H1 (cell line): Measurements from ENCODE around the gene RHOT1. TPM values are rescaled to one million over a fixed set of nuclear protein-coding genes. Genes with fewer than 3 reads are reported as not detected.
A peak's percentile ranks its signal among the peaks of the same experiment; 100 is the strongest.

ENCODE experiments used
- CTCF ChIA-PET: fragments of 300-600 bp; sonication (Branson Sonifier 250); formaldehyde crosslinking; loops from one replicate; lab custom pipeline; 2021; ENCODE audit not compliant: partially characterized antibody; lab: Charles Lee
- POLR2A ChIA-PET: fragments of 300-600 bp; sonication (Branson Sonifier 250); formaldehyde crosslinking; loops from one replicate; lab custom pipeline; 2021; ENCODE audit warnings: inconsistent platforms; ENCODE audit not compliant: partially characterized antibody; lab: Charles Lee
- DNase-seq, 2 experiments: peaks; one replicate each; pipeline versions ENCODE4 v3.0.0 to v3.0.0-alpha.2; 2010 to 2022; ENCODE audit warnings: low spot score in 2 of 2, low read depth in 1 of 2, mixed read lengths in 1 of 2
- FAIRE-seq: peaks from 2 replicates; lab custom pipeline; 2011; peaks lifted over from hg19 to GRCh38; lab: Jason Lieb, UNC
- H2AFZ ChIP-seq: 2 replicates; pipeline ENCODE4 v1.8.1; 2012; ENCODE audit warnings: low read length, inconsistent platforms
- H2AK5ac ChIP-seq: 2 replicates; pipeline ENCODE4 v1.6.1; 2013; ENCODE audit warnings: low read depth, low read length
- H2BK120ac ChIP-seq: replicated peaks from 2 replicates; pipeline ENCODE3; 2013; ENCODE audit warnings: low read depth, low read length, inconsistent platforms
- H2BK12ac ChIP-seq: 2 replicates; pipeline ENCODE4 v1.6.1; 2013; ENCODE audit warnings: low read depth, low read length
- H2BK15ac ChIP-seq: 2 replicates; pipeline ENCODE4 v1.6.1; 2013; ENCODE audit warnings: low read length
- H2BK20ac ChIP-seq: 2 replicates; pipeline ENCODE4 v1.6.1; 2013; ENCODE audit warnings: low read length
- H2BK5ac ChIP-seq: 2 replicates; pipeline ENCODE4 v1.6.1; 2013; ENCODE audit warnings: low read depth, low read length
- H3K14ac ChIP-seq: 2 replicates; pipeline ENCODE4 v1.6.1; 2013; ENCODE audit warnings: inconsistent platforms; ENCODE audit not compliant: insufficient read length
- H3K18ac ChIP-seq: 2 replicates; pipeline ENCODE4 v1.6.1; 2013; ENCODE audit warnings: low read length; ENCODE audit errors: extremely low read depth
- H3K23ac ChIP-seq: 2 replicates; pipeline ENCODE4 v1.6.1; 2013; ENCODE audit warnings: inconsistent platforms; ENCODE audit not compliant: insufficient read length
- H3K23me2 ChIP-seq: 2 replicates; pipeline ENCODE4 v1.6.1; 2013; ENCODE audit warnings: low read depth, low read length
- H3K27ac ChIP-seq: 2 replicates; pipeline ENCODE4 v1.6.1; 2011; ENCODE audit warnings: low read depth, low read length, inconsistent platforms
- H3K27me3 ChIP-seq, 4 experiments: replicated peaks in 1 of 4; 1 replicate in 1 of 4; 2 replicates in 3 of 4; pipeline versions ENCODE4 v1.6.1 to v1.8.1; 2011 to 2013; ENCODE audit warnings: low read length in 3 of 4, mild to moderate bottlenecking in 3 of 4, inconsistent platforms in 2 of 4, mixed read lengths in 2 of 4, moderate library complexity in 1 of 4; ENCODE audit not compliant: control insufficient read depth in 3 of 4, insufficient read depth in 3 of 4; ENCODE audit errors: extremely low read depth in 1 of 4
- H3K36me3 ChIP-seq, 4 experiments: 2 replicates each; pipeline versions ENCODE4 v1.6.1 to v1.8.1; 2011 to 2013; ENCODE audit warnings: mild to moderate bottlenecking in 4 of 4, low read length in 3 of 4, moderate library complexity in 2 of 4, control low read depth in 1 of 4, inconsistent platforms in 1 of 4; ENCODE audit not compliant: insufficient read depth in 4 of 4, control insufficient read depth in 2 of 4
- H3K4ac ChIP-seq: replicated peaks from 2 replicates; pipeline ENCODE3; 2013; ENCODE audit warnings: low read length, low read depth, mixed read lengths, inconsistent platforms; ENCODE audit not compliant: insufficient read length
- H3K4me1 ChIP-seq, 4 experiments: replicated peaks in 1 of 4; 1 replicate in 1 of 4; 2 replicates in 3 of 4; pipeline versions ENCODE4 v1.6.1 to v1.8.1; 2011 to 2013; ENCODE audit warnings: low read length in 3 of 4, inconsistent platforms in 2 of 4, mixed read lengths in 1 of 4; ENCODE audit not compliant: insufficient read depth in 4 of 4, control insufficient read depth in 3 of 4
- H3K4me2 ChIP-seq, 2 experiments: 2 replicates each; pipeline versions ENCODE4 v1.6.1 to v1.8.1; 2011 to 2013; ENCODE audit warnings: low read depth in 2 of 2, low read length in 2 of 2, control low read depth in 1 of 2, inconsistent platforms in 1 of 2, mild to moderate bottlenecking in 1 of 2; ENCODE audit not compliant: insufficient read depth in 1 of 2
- H3K4me3 ChIP-seq, 4 experiments: fragments of 200-600, 300-600 bp in 1 of 4; sonication (generic), shearing (Covaris generic), sonication (Bioruptor Twin) in 1 of 4; 2 replicates each; pipeline versions ENCODE4 v1.5.1 to v1.8.1; 2011 to 2016; ENCODE audit warnings: low read length in 4 of 4, low read depth in 3 of 4, control low read depth in 2 of 4, inconsistent platforms in 2 of 4, mild to moderate bottlenecking in 2 of 4, mixed read lengths in 1 of 4, moderate library complexity in 1 of 4; ENCODE audit not compliant: insufficient read depth in 2 of 4; ENCODE audit errors: extremely low read depth in 1 of 4
- H3K56ac ChIP-seq: replicated peaks from 2 replicates; pipeline ENCODE3; 2013; ENCODE audit warnings: low read depth, mild to moderate bottlenecking, mixed read lengths, low read length, inconsistent platforms; ENCODE audit not compliant: insufficient read length
- H3K79me1 ChIP-seq: 2 replicates; pipeline ENCODE4 v1.6.1; 2013; ENCODE audit warnings: low read depth, low read length, control low read depth
- H3K79me2 ChIP-seq, 2 experiments: 2 replicates each; pipeline versions ENCODE4 v1.6.1 to v1.8.1; 2012 to 2013; ENCODE audit warnings: low read length in 2 of 2, mild to moderate bottlenecking in 2 of 2, inconsistent platforms in 1 of 2; ENCODE audit not compliant: insufficient read depth in 2 of 2, control insufficient read depth in 1 of 2
- H3K9ac ChIP-seq, 4 experiments: replicated peaks in 1 of 4; 1 replicate in 1 of 4; 2 replicates in 3 of 4; pipeline versions ENCODE4 v1.6.1 to v1.8.1; 2011 to 2013; ENCODE audit warnings: low read depth in 3 of 4, low read length in 3 of 4, control low read depth in 2 of 4, mild to moderate bottlenecking in 2 of 4, moderate library complexity in 2 of 4, inconsistent platforms in 1 of 4; ENCODE audit errors: extremely low read depth in 1 of 4
- H3K9me3 ChIP-seq, 2 experiments: 2 replicates each; pipeline versions ENCODE4 v1.6.1 to v1.8.1; 2012 to 2013; ENCODE audit warnings: mild to moderate bottlenecking in 2 of 2, moderate library complexity in 2 of 2, control low read depth in 1 of 2, inconsistent platforms in 1 of 2, low read depth in 1 of 2, low read length in 1 of 2, mixed read lengths in 1 of 2; ENCODE audit not compliant: insufficient read depth in 2 of 2
- H4K20me1 ChIP-seq, 2 experiments: replicated peaks in 1 of 2; 2 replicates each; pipeline versions ENCODE3 to v1.8.1; 2011 to 2013; ENCODE audit warnings: inconsistent platforms in 2 of 2, low read length in 2 of 2, mild to moderate bottlenecking in 1 of 2; ENCODE audit not compliant: insufficient read depth in 2 of 2, control insufficient read depth in 1 of 2
- H4K5ac ChIP-seq: 2 replicates; pipeline ENCODE4 v1.6.1; 2013; ENCODE audit warnings: low read length, low read depth, mixed read lengths, inconsistent platforms; ENCODE audit not compliant: insufficient read length
- H4K8ac ChIP-seq: 2 replicates; pipeline ENCODE4 v1.8.0; 2013; ENCODE audit warnings: mild to moderate bottlenecking, moderate library complexity, low read length, inconsistent platforms; ENCODE audit not compliant: insufficient read depth; ENCODE audit errors: extremely low read depth
- H4K91ac ChIP-seq: replicated peaks from 2 replicates; pipeline ENCODE3; 2013; ENCODE audit warnings: low read length, mixed read lengths, inconsistent platforms; ENCODE audit not compliant: insufficient read length
- ATF3 ChIP-seq: IDR thresholded peaks from 2 replicates; pipeline ENCODE4 v1.6.1; 2011; ENCODE audit warnings: low read depth, mild to moderate bottlenecking, low read length; ENCODE audit not compliant: insufficient read depth
- CHD2 ChIP-seq: IDR thresholded peaks from 2 replicates; pipeline ENCODE4 v1.6.1; 2012; ENCODE audit warnings: low read length, improper control_type of control experiment
- CTCF ChIP-seq, 3 experiments: IDR thresholded peaks; 1 replicate in 2 of 3; 2 replicates in 1 of 3; pipeline versions ENCODE4 v1.5.1 to v1.6.1; 2011; ENCODE audit warnings: low read length in 3 of 3, mild to moderate bottlenecking in 3 of 3, inconsistent platforms in 2 of 3, low read depth in 1 of 3, moderate library complexity in 1 of 3; ENCODE audit not compliant: insufficient read depth in 1 of 3; ENCODE audit errors: control extremely low read depth in 1 of 3
- JUND ChIP-seq: IDR thresholded peaks from 2 replicates; pipeline ENCODE4 v1.6.1; 2011; ENCODE audit warnings: mild to moderate bottlenecking, improper control_type of control experiment, low read length
- KDM1A ChIP-seq: fragments of 200-600, 300-600 bp; sonication (generic); IDR thresholded peaks from 2 replicates; pipeline ENCODE4 v1.7.1; 2016; ENCODE audit warnings: mild to moderate bottlenecking, low read length, borderline replicate concordance
- NANOG ChIP-seq: IDR thresholded peaks from 2 replicates; pipeline ENCODE4 v1.6.1; 2011; ENCODE audit warnings: low read length, low read depth, mild to moderate bottlenecking, inconsistent platforms; ENCODE audit not compliant: insufficient read depth, poor library complexity, severe bottlenecking
- POLR2A ChIP-seq, 2 experiments: IDR thresholded peaks; 1 replicate in 1 of 2; 2 replicates in 1 of 2; pipeline ENCODE4 v1.6.1; 2011; ENCODE audit warnings: low read depth in 2 of 2, low read length in 2 of 2, mild to moderate bottlenecking in 2 of 2; ENCODE audit errors: control extremely low read depth in 1 of 2
- RAD21 ChIP-seq, 2 experiments: IDR thresholded peaks in 1 of 2; conservative IDR thresholded peaks in 1 of 2; 2 replicates each; pipeline ENCODE4 v1.6.1; 2011; ENCODE audit warnings: low read depth in 2 of 2, low read length in 2 of 2, improper control_type of control experiment in 1 of 2, inconsistent platforms in 1 of 2, mild to moderate bottlenecking in 1 of 2, moderate library complexity in 1 of 2
- SIN3A ChIP-seq, 2 experiments: IDR thresholded peaks in 1 of 2; conservative IDR thresholded peaks in 1 of 2; 2 replicates each; pipeline ENCODE4 v1.6.1; 2011 to 2012; ENCODE audit warnings: low read length in 2 of 2, improper control_type of control experiment in 1 of 2, low read depth in 1 of 2, mild to moderate bottlenecking in 1 of 2
- TCF12 ChIP-seq: IDR thresholded peaks from 2 replicates; pipeline ENCODE4 v1.6.1; 2011; ENCODE audit warnings: low read depth, mild to moderate bottlenecking, low read length
- WGBS, 2 experiments: shearing (Covaris generic) in 1 of 2; methylation state at CpG; one replicate each; pipeline versions ENCODE4 v1.1.6 to v1.1.7; 2013 to 2015; ENCODE audit warnings: low lambda C conversion rate in 2 of 2, mixed read lengths in 2 of 2, inconsistent platforms in 1 of 2, low coverage in 1 of 2, missing lambda C conversion rate in 1 of 2; ENCODE audit not compliant: insufficient replicate concordance in 2 of 2, insufficient coverage in 1 of 2, insufficient read length in 1 of 2; ENCODE audit errors: extremely low coverage in 1 of 2, missing lambda C conversion rate in 1 of 2; 5-methylcytosine and 5-hydroxymethylcytosine counted together
- polyA plus RNA-seq, 7 experiments: library from polyadenylated mRNA; depleted of rRNA in 3 of 7; stranded (reverse) in 5 of 7; unstranded in 2 of 7; fragments of >200 nt in 5 of 7; fragments of 200-250 nt in 2 of 7; gene quantifications; 1 replicate in 5 of 7; 2 replicates in 1 of 7; 4 replicates in 1 of 7; pipeline versions ENCODE4 v1.2.1 to v1.2.3, GENCODE V29; 2011 to 2013; ENCODE audit warnings: missing spikeins in 2 of 7, mixed read lengths in 2 of 7
- total RNA-seq: library from RNA; stranded (reverse); fragmentation: NEBNext Ultra II Directional; extraction: Animal tissue kit (Norgen Biotek cat#: 25700); gene quantifications from 2 replicates; pipeline ENCODE4 v1.2.1, GENCODE V29; 2021

RHOT1 gene
- total and polyA plus RNA-seq, 2 of the 8 experiments (the other 6 are each of a cell fraction or from before 2014, with no cell fraction given), result 34.2 to 38.2 TPM

GRCh38 chr17:32240750-32241149, 98.4 kb downstream of the RHOT1 start:
- no peaks in the 10 kb centered on the region for H3K27me3 ChIP-seq
- no peak overlapping the region for H3K4ac ChIP-seq
- H3K56ac ChIP-seq, result no peak overlapping the region
- FAIRE-seq (no peak), DNase-seq (no peak)
- H2BK5ac ChIP-seq, result no peak overlapping the region
- no peak overlapping the region for H2BK20ac ChIP-seq
- H3K79me2 ChIP-seq, result no peaks in the 10 kb centered on the region
- H3K9me3 ChIP-seq, result peaks cover 0 to 3% of the 10 kb centered on the region in 2 experiments; a peak in 2 of 4 replicates
- no peak overlapping the region for H3K4me2 ChIP-seq
- H3K14ac ChIP-seq, result no peak overlapping the region
- H3K27ac ChIP-seq, result no peak overlapping the region
- H3K9ac ChIP-seq, result no peak overlapping the region
- H3K4me3 ChIP-seq, result no peak overlapping the region
- H4K20me1 ChIP-seq, result no peaks in the 10 kb centered on the region
- H3K23me2 ChIP-seq, result no peaks in the 10 kb centered on the region
- H2AK5ac ChIP-seq, result no peak overlapping the region
- H2BK12ac ChIP-seq, result no peak overlapping the region; the same call in 1 of the 2 replicates
- no peak overlapping the region for H2AFZ ChIP-seq
- no peak overlapping the region for H2BK15ac ChIP-seq
- WGBS, 2 experiments, result 88% methylated on average over 8 of the region's 8 CpGs; no CpG with 5 or more reads in 1 of the 2 experiments
- CTCF ChIA-PET, result interaction anchor here (0.8 to 3.0 kb wide), 4 partner anchors 11 to 102 kb away, joined by 3 to 23 read pairs (median 3); no protein-coding TSS in a partner anchor
- H4K91ac ChIP-seq, result no peak overlapping the region
- H2BK120ac ChIP-seq, result no peak overlapping the region
- H3K79me1 ChIP-seq, result no peaks in the 10 kb centered on the region
- POLR2A ChIA-PET, result interaction anchor here (0.9 to 1.8 kb wide), 2 partner anchors 9 to 97 kb away, joined by 3 read pairs; no protein-coding TSS in a partner anchor
- H3K36me3 ChIP-seq, result no peaks in the 10 kb centered on the region
- no peak overlapping the region for H3K23ac ChIP-seq
- H3K4me1 ChIP-seq, result peaks cover 0 to 8% (median 2%) of the 10 kb centered on the region in 4 experiments; a peak in 5 of 7 replicates
- H3K18ac ChIP-seq, result no peak overlapping the region
- H4K8ac ChIP-seq, result no peak overlapping the region
- no peak overlapping the region for H4K5ac ChIP-seq
- TF ChIP-seq ATF3 (no peak), NANOG (no peak), CTCF (IDR thresholded peaks at IDR 0.05; ENCODE audit: control extremely low read depth in 1 of 3, insufficient read depth in 1 of 3, low read depth in 1 of 3, low read length in 3 of 3) (peak in 2 of 3 experiments; percentile 16 to 30; a peak in 2 of 4 replicates), RAD21 (IDR thresholded peaks at IDR 0.05 in 1 of 2, conservative IDR thresholded peaks at IDR 0.05 in 1 of 2; ENCODE audit: low read depth in 2 of 2, low read length in 2 of 2) (peak; percentile 32 to 58; a peak in 3 of 4 replicates), POLR2A (IDR thresholded peaks at IDR 0.05; ENCODE audit: control extremely low read depth in 1 of 2, low read depth in 2 of 2, low read length in 2 of 2) (no peak), CHD2 (no peak), TCF12 (no peak), KDM1A (no peak), JUND (no peak), SIN3A (conservative IDR thresholded peaks at IDR 0.05 in 1 of 2, IDR thresholded peaks at IDR 0.05 in 1 of 2; ENCODE audit: low read depth in 1 of 2, low read length in 2 of 2) (0 out of 4 replicates have a peak, but pooled peaks have one; percentile 39 to 69)
